GM18907 (cell line): ENCODE results near the gene TMA16.
"Not testable (repeated sequence)": the region's sequence is repeated elsewhere in the genome, so short reads cannot be mapped to it uniquely, and the experiment has no call there.

Source experiments
- ATAC-seq: cut with Tn5 transposase; IDR thresholded peaks from one replicate; pipeline ENCODE4 v1.9.1; 2021; ENCODE audit warnings: mild to moderate bottlenecking, moderate library complexity; ENCODE audit not compliant: unreplicated experiment

Gene TMA16

DNA sequence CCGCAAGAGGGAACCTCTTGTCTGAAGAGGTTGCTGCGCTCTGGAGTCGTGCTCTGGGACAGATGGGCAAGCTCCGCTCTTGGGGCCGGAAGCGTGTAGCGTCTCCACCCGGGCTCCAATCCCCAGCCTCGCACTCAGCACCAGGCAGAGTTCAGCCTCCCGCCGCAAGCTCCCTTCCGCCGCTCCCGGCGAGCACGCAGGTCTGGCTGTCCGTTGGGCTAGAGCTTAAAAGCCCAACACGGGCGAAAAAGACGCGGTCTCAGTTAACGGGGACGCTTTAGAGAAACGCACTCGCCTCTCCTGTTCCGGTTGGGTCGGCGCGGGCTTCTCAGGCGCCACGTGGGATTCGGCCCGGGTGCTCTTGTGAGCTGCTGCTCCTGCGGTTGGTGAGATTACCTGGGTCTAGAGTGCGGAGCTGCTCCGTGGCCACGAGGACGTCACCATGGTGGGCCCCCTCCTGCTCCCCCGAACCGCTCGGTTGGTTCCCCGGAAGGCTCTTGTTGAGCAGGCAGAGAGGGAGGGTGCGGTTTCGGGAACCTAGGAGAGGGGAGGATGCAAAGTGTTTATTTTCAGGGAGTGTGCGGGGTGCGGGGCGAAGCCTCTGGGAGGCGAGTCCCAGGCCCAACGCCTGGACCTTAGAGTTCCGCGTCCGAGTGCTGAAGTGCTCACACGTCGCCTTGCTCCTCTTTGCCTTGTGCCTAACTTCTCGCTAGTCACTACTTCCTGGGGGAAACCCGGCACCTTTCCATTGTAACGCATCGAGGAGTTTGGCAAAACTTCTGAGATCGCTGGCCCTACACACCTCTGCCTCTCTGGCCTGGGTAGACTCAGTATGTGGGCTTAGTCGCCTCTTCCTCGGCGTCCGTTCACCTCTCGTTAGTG is at the start of gene TMA16:
TSS of gene TMA16 (plus strand) at position 331 of the 882 bp plus-strand sequence. CDS start at position 443, 112 bp downstream.
- ATAC-seq, result peak; percentile 93

DNA sequence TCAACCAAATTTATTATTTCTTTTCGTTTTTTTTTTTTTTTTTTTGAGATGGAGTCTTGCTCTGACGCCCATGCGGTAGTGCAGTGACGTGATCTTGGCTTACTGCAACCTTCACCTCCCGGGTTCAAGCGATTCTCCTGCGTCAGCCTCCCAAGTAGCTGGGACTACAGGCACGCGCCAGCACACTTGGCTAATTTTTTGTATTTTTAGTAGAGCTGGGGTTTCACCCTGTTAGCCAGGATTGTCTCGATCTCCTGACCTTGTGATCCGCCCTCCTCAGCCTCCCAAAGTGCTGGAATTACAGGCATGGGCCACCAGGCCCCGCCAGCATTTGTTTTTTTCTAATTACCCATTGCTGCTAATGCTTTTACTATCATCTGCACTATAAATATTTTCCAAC is 47.5 kb upstream of the TMA16 start:
- ATAC-seq, result not testable (repeated sequence)

DNA sequence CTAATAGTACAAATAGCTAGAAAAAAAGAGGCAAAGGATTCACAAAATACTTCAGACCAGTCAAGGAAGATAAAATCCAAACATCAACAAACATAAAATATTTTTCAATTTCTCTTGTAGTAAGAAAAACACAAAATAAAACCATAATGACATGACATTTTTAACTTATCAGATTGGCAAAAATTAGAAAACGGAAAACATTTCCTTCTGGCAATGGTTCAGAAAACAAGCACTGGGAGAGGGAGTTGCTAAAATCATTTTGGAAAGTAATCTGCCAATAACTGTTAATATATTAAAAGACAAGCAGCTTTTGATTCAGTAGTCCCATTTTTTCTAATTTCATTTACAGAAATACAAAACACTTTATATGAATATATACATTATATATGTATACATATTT is 47.0 kb upstream of the TMA16 start:
- no peak for ATAC-seq

DNA sequence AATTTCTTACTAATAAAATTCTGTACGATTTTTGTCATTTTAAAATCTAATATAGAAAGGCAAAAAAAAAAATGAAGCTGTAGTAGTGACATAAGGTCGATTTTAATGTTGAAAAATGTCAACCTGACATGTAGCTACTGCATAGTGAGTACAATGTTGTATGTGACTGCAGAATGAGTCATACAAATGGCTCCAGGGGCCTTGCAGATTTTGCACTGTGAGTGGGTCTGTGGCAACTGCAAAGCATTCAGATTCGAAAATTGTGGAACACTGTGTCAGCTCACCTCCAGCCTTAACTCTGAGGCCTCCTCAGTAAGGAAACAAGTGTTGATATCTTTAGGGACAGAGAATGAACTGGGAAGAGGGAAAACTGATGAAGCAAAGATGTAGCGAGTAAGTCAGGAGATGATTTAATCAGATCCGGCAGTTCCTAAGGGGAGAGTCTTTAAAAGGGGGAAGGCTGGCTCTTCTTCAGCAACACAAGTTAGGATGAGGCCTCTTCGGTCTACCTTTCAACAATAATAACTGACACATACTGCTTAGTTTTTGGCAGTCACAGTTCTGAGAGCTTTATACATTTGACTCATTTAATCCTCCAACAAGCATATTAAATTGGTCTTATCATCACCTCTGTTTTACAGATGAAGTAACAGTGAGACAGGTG is 45.8 kb upstream of the TMA16 start:
- no peak for ATAC-seq

DNA sequence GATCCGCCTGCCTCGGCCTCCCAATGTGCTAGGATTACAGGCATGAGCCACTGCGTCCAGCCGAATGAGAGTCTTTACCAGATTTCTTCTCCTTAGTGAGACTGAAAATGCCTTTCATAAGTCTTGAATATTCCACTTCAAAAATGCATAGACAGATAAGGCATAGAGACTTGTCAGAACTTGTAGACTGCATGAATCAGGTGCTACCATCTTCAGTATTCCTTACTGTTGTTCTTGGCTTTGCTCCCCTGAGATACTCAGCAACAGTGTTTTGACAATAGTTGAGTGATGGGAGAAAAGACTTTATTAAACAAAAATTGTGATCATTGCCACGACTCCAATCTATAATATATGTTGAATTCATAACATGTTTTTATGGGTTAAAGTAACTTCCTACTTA is 31.9 kb upstream of the TMA16 start:
- ATAC-seq, result no peak

DNA sequence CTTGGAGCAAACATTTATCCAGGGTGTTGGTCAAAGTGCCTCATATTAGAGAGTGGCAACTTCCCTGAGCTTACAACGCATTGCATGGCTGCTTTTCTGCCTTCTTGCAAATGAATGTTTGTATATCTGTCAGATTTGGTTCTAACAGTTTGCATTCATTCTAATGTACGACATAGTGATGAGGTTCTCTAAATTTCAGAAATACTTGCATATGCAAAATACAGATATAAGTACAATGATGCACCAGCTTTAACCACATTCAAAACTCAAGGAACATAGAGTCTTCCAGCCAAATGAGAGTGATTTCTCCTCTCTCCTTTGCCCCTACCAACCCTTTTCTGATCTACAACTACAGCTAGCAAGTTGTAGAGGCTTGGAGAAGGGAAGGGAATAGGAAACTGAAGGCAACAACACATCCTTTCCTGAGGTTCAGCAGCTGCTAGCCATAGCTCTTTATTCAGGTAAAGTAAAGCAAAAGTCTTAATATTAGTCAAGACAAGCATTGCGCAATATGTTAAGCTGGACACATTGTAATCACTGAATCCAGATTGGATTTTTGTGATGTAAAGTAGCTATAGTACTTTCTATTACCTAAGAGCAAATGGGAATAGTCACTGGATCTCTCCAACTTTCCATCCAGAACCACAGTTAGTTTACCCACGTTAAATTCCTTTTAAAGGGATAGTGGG is 27.3 kb upstream of the TMA16 start:
- ATAC-seq, result no peak

DNA sequence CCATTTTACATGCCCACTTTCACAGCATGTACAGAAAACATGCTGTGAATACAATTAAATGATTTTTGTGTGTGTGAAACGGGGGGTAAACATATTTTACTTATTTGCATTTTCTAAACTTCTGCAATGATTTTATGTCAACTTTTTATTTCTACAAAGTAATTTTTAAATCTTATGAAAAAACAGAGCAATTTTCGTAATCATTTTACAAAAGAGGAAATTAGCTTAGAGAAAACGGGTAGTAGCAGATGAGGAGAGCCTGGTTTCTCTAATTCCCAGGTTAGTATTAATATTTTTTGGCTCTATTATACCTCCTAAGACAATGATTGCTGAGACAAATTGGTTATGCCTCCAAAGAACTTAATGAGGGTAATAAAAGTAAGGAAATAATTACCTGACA is 24.1 kb upstream of the TMA16 start:
- ATAC-seq, result no peak

DNA sequence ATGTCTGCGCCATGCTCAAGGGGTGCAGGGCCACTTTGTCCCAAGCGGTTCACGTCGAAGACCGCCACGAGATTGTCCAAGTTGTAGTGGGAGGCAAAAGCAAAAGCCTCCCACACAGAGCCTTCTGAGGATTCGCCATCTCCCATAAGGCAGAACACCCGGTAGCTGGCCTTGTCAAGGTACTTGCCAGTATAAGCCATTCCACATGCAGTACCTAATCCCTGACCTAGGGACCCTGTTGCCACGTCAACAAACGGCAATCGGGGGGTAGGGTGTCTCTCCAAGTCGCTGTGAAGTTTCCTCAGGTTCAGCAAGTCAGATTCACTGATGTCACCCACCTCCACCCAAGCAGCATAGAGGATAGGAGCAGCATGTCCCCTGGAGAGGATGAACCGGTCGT is 21.4 kb upstream of the TMA16 start:
- ATAC-seq, result no peak

DNA sequence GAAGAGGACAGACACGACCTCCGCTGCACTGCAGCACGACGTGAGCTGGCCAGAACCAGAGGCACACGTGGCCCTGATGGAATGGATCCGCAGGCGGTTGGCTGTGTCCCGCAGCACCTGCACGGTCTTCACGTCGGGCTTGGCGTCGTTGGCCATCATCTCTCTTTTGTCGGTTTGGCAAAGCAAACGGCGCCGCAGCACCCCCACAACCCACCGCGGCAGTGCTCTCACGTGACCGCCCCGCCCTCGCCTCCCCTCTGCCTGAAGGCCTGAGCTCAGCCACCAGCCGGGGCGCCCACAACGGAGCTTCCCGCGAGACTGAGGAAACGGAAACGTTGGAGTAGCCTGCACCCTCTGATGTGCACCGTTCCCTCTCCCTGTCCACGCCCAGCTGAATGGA is 20.9 kb upstream of the TMA16 start, which contains the start of gene TKTL2:
TSS of gene TKTL2 (minus strand) at position 179 of the 400 bp plus-strand sequence. CDS start at position 159, 20 bp downstream.
- ATAC-seq, result no peak

DNA sequence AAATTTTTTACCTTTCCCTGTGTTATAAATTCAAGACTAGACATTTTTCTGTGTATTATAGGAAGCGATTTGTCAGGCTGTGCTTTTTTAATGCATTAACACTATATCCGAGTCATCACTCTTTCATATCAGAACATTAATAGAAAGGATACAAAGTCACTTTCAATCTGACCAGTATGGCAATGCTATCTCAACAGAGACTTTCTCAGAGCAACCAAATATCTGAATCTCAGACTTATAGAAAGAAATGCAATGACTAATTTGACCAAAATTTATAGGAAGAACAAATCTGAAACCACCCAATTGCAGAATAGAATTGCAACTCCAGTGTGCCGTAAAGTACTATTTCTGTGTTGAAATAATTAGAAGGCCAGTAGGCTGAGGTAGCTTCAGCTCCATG is 20.5 kb upstream of the TMA16 start:
- ATAC-seq, result peak; percentile 62

DNA sequence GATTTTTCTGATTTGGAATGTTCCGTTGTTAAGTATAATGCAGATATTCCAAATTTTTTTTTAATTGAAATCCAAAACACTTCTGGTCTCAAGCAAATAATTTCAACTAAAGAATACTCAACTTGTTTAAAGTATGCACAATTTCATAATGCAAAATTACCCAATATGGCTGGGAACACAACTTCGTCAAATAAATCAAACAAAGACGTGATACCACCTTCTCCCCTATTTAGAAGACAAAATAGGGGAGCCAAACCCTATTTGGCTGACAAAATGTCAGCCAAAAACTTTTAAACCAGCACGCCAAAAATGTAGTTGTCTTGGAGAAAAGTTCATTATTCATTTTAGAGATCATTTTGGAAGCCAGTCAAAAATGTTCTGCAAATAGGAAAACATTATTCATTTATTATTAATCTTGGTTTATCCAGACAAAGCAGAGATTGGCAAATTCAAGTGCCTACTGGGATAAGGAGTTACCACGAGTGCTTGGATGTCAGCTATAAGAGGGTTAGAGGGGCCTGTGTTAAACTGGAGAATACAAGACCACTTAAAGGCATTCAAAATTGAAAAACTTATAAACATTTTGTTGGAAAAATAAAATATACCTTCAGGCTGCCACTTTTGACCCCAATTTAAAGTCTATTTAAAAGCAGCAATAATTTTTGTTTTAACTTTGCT is 17.6 kb upstream of the TMA16 start:
- no peak for ATAC-seq

DNA sequence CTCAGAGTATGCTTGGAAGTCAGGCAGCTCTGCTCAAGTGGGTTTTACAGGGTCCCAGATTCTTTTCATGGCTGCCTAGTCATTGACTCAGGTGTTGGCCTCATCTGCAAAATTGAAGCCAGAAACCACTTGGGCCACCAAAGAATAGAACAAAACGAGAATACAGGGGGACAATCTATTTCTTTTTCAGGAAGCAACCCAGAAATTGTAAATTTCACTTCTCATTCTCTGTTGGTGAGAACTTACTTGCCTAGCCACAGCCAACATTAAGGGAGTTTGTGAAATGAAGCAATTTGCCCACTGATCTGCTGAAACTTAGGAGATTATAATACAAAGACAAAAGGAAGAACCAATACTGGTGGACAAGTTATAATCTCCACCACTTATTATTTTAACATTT is 12.3 kb upstream of the TMA16 start:
- ATAC-seq, result peak; percentile 62

DNA sequence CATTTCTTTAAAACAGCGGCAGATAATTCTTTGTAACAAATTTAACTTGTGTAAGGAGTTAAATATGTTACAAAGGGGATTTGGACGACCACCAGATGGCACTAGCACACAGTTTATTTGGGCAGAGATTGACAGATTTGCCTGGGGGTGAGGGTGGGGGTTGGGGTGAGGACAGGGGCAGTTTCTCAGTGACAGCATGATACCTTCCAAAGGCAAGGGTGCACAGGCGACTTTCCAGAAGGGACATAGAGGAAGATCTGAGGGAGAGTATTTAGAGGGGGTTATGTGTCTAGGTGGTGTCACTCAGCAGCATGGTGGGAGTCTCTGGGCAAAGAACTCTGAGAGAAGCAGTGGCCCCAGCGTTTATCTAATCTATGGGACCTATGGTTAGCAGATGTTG is 9.6 kb upstream of the TMA16 start:
- ATAC-seq, result peak; percentile 69

DNA sequence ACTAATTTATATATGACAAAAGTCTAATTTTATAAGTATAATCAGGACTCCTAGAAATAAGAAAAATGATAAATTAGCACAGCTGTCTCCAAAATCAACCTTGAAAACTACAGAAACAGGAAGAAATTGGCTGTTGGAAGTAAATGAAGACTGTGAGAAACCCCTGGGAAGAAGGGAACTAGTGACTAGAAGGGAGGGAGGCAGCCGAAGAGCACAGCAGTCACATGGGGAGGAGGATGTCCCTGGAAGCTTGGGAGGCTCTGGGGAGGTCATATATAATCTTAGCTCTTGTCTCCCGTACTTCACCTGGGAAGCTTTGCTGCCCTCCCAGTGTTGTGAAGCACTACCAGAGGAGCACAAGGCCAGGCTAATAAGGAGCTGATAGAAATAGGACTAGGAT is 8.9 kb upstream of the TMA16 start:
- ATAC-seq, result no peak

DNA sequence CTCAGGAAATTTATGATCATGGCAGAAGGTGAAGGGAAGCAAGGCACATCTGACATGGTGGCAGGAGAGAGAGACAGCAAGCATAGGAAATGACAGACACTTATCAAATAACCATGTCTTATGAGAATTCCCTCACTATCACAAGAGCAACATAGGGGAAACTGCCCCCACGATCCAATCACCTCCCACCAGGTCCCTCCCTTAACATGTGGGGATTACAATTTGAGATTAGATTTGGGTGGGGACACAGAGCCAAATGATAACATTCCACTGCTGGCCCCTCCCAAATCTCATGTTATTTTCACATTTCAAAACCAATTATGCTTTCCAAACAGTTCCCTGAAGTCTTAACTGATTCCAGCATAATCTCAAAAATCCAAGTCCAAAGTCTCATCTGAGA is 8.2 kb upstream of the TMA16 start:
- no peak for ATAC-seq

DNA sequence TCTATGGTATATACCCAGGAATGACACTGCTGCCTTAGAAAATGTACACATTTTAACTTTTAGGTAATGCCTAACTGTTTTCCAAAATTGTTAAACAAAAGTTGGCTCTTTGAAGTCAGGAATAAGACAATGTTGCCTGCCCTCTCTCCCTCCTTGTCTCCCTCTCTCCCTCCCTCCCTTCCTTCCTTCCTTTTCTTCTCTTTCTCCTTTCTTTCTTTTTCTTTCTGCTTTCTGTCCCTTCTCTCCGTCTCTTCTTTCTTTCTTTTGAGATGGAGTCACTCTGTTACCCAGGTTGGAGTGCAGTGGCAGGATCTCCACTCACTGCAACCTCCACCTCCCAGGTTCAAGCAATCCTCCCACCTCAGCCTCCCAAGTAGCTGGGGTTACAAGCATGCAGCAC is 4.6 kb upstream of the TMA16 start:
- no peak for ATAC-seq

DNA sequence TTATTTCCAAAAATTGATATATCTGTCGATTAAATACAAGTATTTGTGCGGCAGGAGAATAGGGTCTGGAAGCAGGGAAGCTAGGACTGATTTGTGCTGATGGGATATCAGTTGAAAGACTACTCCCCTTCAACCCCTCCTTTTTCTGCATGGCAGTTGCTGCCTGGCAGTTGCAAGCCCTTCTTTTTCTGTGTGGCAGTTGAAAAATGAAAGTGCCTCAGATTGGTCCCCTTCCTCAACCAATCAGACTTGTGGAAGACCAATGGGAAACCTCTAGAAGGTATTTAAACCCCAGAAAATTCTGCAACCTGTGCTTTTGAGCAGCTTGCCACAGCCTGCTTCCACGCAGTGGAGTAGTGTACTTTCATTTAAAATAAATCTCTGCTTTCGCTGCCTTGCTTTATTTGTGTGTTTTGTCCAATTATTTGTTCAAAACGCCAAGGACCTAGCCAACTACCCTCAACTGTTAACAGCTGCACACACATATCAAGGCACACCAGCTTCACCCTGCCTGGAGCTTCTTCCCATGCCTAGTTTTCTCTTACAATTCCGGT is 1.5 kb upstream of the TMA16 start:
- no peak for ATAC-seq

DNA sequence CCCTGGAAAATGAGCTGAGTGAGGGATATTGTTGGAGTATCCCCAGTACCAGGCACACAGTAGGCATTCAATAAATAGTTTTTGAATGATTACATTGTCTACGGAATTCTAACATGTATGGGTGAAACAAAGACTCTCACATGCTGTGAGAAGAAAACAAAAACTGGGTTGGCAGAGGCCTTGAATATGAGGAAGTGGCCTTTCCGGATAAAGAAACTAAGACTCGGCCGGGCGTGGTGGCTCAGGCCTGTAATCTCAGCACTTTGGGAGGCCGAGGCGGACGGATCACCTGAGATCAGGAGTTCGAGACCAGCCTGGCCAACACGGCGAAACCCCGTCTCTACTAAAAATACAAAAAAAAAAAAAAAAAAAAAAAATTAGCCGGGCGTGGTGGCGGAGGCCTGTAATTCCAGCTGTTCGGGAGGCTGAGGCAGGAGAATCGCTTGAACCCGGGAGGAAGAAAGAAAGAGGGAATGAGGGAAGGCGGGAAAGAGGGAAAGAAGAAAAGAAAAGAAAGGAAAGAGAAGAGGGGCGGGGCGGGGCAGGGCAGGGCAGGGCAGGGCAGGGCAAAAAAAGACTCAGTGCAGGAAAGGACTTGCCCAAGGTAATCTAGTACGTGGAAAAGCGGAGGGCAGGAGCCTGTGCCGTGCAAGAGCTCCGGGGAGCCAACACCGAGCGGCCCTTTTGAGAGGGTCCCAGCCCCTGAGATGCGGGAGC is 689 bp upstream of the TMA16 start:
- ATAC-seq, result no peak

DNA sequence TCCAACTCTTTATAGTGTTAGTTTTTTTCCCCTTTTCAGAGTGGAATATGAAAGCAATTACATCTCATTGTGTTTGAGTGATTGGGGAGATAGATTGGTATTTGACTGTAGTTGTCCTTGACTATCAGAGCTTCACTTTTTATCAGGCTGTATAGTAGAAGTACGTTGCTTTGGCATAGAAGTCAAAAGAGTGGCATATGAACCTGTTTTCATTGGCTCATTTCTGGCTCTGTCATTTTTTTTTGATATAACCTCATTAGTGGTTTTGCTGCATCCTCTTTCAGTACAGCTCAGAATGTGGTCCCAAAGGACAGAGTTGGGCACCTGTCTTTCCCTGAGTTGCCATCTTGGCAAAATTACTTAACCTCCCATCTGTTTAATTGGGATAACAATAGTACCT is 1.4 kb downstream of the TMA16 start:
- peak; percentile 40 for ATAC-seq

DNA sequence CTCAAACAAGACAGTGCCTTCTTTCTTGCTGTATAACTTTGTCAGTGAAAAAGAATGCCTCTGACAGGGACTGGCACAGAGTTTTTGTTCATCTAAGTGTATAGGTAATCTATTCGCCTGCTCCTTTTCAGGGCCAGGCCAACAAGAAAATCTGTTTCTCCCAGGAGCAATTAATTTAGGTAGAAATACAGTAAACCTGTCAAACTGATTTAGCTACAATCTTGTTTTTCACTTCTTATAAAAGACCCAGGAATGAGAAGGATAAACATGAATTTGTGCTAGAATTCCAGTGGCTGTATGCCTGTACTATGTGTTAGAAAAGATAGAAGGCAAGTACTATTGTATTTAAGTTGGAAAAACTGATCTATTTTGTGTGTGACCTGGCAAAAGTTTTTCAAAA is 6.1 kb downstream of the TMA16 start:
- no peak for ATAC-seq
